GM18870 (cell line): ENCODE data around the gene BORCS5.
"Not testable (repeated sequence)": the region's sequence is repeated elsewhere in the genome, so short reads cannot be mapped to it uniquely, and the experiment has no call there.

Experiments
- ATAC-seq: cut with Tn5 transposase; IDR thresholded peaks from one replicate; pipeline ENCODE4 v1.9.1; 2021; ENCODE audit warnings: moderate library complexity; ENCODE audit not compliant: unreplicated experiment

BORCS5 gene

DNA sequence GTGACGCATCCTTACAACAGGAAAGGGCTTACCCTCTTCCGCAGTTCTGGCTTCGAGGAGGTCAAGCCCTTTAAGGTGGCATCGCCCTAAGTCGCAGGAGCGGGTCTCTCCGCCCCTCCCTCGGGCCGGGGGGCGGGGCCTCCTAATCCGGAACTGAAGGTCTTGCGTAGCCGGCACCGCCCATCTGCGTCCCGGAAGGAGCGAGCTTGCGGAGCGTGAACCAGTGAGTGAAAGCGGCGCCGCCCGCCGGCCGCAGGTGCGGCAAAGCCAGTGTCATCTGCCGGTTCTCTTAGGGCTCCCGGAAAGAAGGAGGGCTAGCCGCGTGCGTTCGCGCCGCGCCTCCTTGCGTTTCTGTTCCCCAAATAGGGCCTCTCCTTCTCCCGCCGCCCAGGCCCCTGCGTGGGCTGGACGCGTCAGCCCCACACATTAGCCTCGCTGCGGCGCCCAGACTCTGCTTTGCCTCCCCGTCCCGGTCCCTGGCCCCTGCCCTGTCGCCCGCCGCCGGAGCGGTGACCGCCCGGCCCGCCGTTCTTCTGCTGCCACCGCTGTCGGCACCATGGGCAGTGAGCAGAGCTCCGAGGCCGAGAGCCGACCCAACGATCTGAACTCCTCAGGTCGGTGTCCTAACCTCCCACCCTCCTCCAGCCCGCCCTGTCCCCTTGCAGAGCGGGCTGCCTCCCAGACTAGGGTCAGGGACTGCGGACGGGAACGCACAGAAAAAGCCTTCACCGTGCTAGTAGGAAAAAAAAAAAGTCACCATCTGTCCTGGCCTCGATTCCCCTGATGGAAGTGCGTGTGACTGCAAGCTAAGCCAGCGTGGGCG is at the start of gene BORCS5:
Gene BORCS5, plus strand, starts transcription at position 183 of the 823 bp plus-strand sequence. Its CDS starts 374 bp downstream, at position 557.
- ATAC-seq: peak; percentile 84

- ATAC-seq: not testable (repeated sequence)
Observed at GRCh38 chr12:12310695-12311094, 46.2 kb upstream of the BORCS5 start.

GRCh38 chr12:12315838-12316237 is 41.0 kb upstream of the BORCS5 start:
- ATAC-seq: no peak

DNA sequence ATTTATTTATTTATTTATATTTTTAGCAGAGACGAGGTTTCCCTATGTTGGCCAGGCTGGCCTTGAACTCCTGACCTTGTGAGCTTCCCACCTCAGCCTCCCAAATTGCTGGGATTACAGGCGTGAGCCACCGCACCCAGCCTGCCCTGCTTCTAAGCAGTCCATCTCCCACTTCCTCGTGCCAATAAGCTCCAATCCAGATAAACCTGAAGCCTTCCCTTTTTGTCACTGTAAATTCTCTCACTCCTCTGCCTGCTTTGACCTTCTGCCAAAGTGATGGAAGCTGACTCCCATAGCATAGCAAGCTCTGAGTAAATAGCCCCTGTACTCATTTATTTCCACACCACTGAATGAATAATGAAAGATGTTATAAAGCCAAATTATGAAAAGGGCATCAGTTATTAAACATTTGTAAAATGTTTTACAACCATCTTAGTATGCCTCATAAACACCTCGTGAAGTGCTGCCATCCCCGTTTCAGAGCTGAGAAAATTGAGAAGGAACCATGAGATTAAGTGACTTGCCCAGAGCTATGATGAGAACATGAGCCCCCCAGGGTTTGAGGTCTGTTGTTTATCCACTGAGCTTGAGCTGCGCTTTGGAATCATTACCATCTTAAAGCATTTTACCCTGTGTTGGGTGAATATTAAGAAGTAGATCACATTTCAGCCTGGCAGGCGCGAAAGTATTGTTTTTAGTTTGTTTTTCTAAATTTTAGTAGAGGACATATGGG is 37.3 kb upstream of the BORCS5 start:
- ATAC-seq: no peak

DNA sequence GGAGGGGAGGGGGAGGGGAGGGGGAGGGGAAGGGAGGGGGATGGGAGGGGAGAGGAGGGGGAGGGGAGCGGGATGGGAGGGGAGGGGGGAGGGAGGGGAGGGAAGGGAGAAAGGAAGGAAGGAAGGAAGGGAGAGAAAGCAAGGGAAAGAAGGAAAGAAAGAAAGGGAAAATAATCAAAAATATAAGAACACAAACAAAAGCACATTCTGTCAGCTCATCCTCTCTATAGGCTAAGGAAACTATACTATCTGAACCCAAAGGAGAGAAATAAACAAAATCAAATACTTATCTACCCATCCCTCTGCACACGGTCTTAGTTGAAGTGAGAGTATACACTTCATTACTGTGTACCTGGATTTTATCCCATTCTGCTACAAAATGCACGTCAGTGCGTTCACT is 33.8 kb upstream of the BORCS5 start:
- no peak for ATAC-seq

GRCh38 chr12:12323591-12323990 is 33.3 kb upstream of the BORCS5 start:
- ATAC-seq: no peak

GRCh38 chr12:12326262-12326661 is 30.6 kb upstream of the BORCS5 start:
- ATAC-seq: no peak

DNA sequence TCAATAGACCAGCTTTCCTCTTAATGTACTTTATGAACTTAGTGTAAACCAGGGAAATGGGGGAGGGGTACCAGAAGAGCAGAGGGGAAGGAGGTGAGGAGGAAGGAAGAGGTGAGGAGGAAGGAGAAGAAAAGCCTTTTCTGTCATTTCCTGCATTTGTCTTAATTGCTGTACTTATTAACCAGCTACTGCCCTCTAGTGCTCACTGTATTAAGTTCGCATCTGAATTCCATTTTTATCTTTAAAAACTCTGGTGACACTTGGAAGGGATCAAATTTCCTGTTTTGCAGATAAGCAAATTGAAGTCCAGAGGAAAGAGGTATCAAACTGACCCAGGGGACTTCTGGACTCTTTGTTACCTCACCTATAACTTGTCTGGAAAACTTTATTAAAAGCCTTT is 29.1 kb upstream of the BORCS5 start:
- no peak for ATAC-seq

DNA sequence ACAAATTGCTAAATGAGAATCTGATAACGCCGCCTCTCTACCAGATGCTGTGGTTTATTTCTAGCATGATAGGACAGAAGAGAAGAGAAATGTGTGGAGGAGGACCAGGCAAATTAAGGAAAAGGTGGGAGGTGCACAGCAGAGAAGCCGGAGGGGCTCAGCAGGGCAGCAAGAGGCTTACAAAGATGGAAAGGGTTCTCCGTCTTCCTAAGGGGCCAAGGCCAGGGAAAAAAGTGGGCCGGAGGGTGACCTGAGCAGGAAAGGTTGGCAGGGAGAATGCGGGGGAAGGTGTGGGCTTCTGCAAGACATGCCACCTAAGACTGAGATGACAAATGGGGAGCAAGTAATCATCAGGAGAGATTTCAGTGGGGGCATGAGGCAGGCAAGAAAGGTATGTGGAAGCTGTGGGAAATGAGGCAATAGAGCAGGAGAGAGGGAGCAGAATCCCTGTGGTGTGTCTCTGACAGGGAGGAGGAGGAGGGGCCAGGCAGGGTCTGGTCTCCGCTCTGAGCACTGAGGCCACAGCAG is 25.6 kb upstream of the BORCS5 start:
- ATAC-seq: no peak

- ATAC-seq: no peak
Observed at GRCh38 chr12:12331896-12332295, 25.0 kb upstream of the BORCS5 start.

- ATAC-seq: no peak
Observed at GRCh38 chr12:12333407-12334366, 23.2 kb upstream of the BORCS5 start.

- no peak for ATAC-seq
Observed at GRCh38 chr12:12334367-12335040, 22.4 kb upstream of the BORCS5 start.

DNA sequence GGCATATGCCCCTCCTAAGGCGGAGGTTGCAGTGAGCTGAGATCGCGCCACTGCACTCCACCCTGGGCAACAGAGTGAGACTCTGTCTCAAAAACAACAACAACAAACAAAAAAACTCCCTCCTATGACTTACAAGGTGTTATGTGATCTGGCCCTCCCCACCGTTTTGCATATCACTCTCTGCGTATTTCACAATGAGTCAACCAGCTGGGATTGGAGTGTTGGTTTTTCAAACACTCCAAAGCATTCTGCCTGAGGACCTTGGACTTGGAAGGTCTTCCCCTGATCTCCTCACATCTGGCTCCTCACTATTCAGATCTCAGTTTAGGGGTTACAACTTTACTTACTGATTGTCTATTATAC is 20.8 kb upstream of the BORCS5 start:
- peak; percentile 68 for ATAC-seq

DNA sequence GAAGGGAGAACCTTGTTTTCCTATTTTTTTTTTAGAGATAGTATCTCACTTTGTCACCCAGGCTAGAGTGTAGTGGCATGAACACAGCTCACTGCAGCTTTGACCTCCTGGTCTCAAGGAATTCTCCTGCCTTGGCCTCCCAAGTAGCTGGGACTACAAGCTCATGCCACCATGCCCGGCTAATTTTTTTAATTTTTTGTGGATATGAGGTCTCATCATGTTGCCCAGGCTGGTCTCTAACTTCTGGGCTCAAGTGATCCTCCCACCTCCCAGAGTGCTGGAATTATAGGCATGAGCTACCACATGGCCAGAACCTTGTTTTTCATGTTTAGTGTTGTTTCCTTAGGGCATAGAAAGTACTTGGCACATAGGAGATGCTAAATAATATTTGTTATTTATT is 20.4 kb upstream of the BORCS5 start:
- ATAC-seq: no peak

DNA sequence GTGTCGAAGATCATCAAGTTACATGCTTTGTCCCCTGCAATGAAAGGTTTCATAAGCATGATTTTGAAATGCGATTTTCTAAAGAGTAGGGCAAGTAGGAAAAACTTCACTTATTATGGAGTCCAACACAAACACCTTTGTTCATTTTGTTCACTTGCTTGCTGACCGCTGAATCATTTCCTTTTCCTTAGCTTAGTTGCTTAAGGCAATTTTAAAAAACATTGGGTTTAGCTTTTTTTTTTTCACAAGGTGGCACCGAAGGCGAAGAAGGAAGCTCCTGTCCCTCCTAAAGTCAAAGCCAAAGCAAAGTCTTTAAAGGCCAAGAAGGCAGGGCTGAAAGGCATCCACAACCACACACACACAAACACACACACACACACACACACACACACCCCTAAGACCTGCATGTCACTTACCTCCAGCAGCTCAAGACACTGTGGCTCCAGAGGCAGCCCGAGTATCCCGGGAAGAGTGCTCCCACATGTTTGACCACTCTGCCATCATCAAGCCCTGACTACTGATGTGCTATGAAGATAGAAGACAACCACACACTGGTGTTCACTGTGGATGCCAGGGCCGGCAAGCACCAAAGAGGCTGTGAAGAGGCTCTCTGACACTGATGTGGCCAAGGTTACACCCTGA is 18.2 kb upstream of the BORCS5 start:
- no peak for ATAC-seq

- ATAC-seq: no peak
Observed at GRCh38 chr12:12349711-12350665, 6.9 kb upstream of the BORCS5 start, which contains the start of gene MANSC1. Gene MANSC1 (minus strand): TSS chr12:12350242. CDS start chr12:12343314, 6,928 bp downstream.

GRCh38 chr12:12350868-12351463 is 5.9 kb upstream of the BORCS5 start:
- no peak for ATAC-seq
